GM12878 (cell line): ENCODE results near the gene ESRP2.

Experiments used
- BHLHE40 ChIP-seq, 2 experiments: fragments of 450-650 bp in 1 of 2; IDR thresholded peaks; 2 replicates each; pipeline ENCODE4 v1.6.1; 2011 to 2017; ENCODE audit warnings: low read depth in 2 of 2, borderline replicate concordance in 1 of 2, improper control_type of control experiment in 1 of 2, low read length in 1 of 2, mild to moderate bottlenecking in 1 of 2
- CREB1 ChIP-seq: IDR thresholded peaks from 2 replicates; pipeline ENCODE4 v1.6.1; 2012; ENCODE audit warnings: low read depth, mild to moderate bottlenecking, inconsistent platforms
- HCFC1 ChIP-seq: fragments of 150-350 bp; IDR thresholded peaks from 2 replicates; pipeline ENCODE4 v1.6.1; 2014; ENCODE audit warnings: low read length
- HDAC2 ChIP-seq: fragments of 200-600 bp; sonication (generic); IDR thresholded peaks from 2 replicates; pipeline ENCODE4 v1.6.1; 2017
- HDGF ChIP-seq: fragments of 450-650 bp; IDR thresholded peaks from 2 replicates; pipeline ENCODE4 v1.6.1; 2016; ENCODE audit warnings: antibody characterized with exemption
- MTA3 ChIP-seq: IDR thresholded peaks from 2 replicates; pipeline ENCODE4 v1.6.1; 2012; ENCODE audit warnings: low read length, inconsistent platforms, borderline replicate concordance
- POLR2AphosphoS5 ChIP-seq: IDR thresholded peaks from 2 replicates; pipeline ENCODE4 v1.6.1; 2011; ENCODE audit warnings: mild to moderate bottlenecking, low read length, inconsistent platforms
- RELA ChIP-seq: fragments of 450-650 bp; IDR thresholded peaks from 2 replicates; pipeline ENCODE4 v1.8.0; 2014; ENCODE audit warnings: borderline replicate concordance; ENCODE audit not compliant: partially characterized antibody
- TARDBP ChIP-seq: IDR thresholded peaks from 2 replicates; pipeline ENCODE4 v1.6.1; 2016; ENCODE audit warnings: borderline replicate concordance
- TBL1XR1 ChIP-seq: IDR thresholded peaks from 2 replicates; pipeline ENCODE4 v1.6.1; 2012; ENCODE audit warnings: low read depth, low read length, improper control_type of control experiment
- ZNF24 ChIP-seq: fragments of 450-650 bp; IDR thresholded peaks from 2 replicates; pipeline ENCODE4 v1.6.1; 2017; ENCODE audit warnings: antibody characterized with exemption, mild to moderate bottlenecking
- TF ChIP-seq, protein P1 (sequence below), 3 experiments: IDR thresholded peaks in 2 of 3; conservative IDR thresholded peaks in 1 of 3; 2 replicates each; pipeline ENCODE4 v1.5.1; 2011; ENCODE audit warnings: low read depth in 3 of 3, low read length in 3 of 3, mild to moderate bottlenecking in 3 of 3, control low read depth in 2 of 3, moderate library complexity in 2 of 3, inconsistent platforms in 1 of 3, mixed read lengths in 1 of 3; ENCODE audit not compliant: control insufficient read depth in 2 of 3, insufficient read depth in 1 of 3; ENCODE audit errors: extremely low read depth in 1 of 3
- TF ChIP-seq, protein P2 (sequence below): IDR thresholded peaks from 2 replicates; pipeline ENCODE4 v1.6.1; 2011; ENCODE audit warnings: mild to moderate bottlenecking, low read depth, low read length, moderate library complexity; ENCODE audit not compliant: insufficient replicate concordance

DNA sequence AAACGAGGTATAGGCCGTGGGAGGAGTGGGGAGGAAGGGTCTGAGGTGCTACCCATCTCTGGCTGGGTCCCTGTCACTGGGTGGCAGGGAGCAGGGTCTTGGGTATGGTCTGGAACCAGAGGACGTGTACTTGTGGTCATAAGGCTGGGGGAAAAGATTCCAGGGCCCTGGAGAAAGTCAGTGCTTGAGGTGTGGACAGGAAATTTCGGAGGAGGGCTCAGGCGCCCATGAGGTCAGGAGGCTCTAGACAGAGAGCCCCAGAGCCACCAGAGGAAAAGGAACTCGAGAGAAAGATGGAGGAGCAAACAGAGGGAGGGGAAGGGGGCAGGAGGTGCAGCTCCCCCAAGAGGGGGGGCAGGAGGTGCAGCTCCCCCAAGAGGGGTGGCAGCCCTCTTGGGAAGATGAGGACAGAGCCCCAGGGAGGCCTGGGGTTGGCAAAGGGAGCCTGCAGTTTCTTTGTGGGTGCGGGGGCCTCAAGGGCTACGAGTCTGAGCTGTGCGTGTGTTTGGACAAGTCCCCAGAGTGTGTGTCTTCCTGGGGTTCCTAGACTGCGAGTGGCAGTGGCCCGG, 27.7 kb upstream of the ESRP2 start:
- TF ChIP-seq, protein P1, sequence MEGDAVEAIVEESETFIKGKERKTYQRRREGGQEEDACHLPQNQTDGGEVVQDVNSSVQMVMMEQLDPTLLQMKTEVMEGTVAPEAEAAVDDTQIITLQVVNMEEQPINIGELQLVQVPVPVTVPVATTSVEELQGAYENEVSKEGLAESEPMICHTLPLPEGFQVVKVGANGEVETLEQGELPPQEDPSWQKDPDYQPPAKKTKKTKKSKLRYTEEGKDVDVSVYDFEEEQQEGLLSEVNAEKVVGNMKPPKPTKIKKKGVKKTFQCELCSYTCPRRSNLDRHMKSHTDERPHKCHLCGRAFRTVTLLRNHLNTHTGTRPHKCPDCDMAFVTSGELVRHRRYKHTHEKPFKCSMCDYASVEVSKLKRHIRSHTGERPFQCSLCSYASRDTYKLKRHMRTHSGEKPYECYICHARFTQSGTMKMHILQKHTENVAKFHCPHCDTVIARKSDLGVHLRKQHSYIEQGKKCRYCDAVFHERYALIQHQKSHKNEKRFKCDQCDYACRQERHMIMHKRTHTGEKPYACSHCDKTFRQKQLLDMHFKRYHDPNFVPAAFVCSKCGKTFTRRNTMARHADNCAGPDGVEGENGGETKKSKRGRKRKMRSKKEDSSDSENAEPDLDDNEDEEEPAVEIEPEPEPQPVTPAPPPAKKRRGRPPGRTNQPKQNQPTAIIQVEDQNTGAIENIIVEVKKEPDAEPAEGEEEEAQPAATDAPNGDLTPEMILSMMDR (IDR thresholded peaks at IDR 0.05 in 2 of 3, conservative IDR thresholded peaks at IDR 0.05 in 1 of 3; ENCODE audit: control insufficient read depth in 2 of 3, extremely low read depth in 1 of 3, insufficient read depth in 1 of 3, low read depth in 3 of 3, low read length in 3 of 3): no peak; a peak in 1 of 6 replicates
- TF ChIP-seq HDGF (peak; percentile 92), ZNF24 (no peak), MTA3 (no peak), CREB1 (no peak), HDAC2 (no peak), HCFC1 (no peak), TARDBP (no peak), TBL1XR1 (no peak), POLR2AphosphoS5 (no peak), RELA (no peak), BHLHE40 (IDR thresholded peaks at IDR 0.05; ENCODE audit: borderline replicate concordance in 1 of 2, low read depth in 2 of 2, low read length in 1 of 2) (no peak)
- TF ChIP-seq, protein P2, sequence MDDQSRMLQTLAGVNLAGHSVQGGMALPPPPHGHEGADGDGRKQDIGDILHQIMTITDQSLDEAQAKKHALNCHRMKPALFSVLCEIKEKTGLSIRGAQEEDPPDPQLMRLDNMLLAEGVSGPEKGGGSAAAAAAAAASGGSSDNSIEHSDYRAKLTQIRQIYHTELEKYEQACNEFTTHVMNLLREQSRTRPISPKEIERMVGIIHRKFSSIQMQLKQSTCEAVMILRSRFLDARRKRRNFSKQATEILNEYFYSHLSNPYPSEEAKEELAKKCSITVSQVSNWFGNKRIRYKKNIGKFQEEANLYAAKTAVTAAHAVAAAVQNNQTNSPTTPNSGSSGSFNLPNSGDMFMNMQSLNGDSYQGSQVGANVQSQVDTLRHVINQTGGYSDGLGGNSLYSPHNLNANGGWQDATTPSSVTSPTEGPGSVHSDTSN: no peak
